ENCODE data around the gene PPP1R18.
"Not testable (repeated sequence)": the region's sequence is repeated elsewhere in the genome, so short reads cannot be mapped to it uniquely, and the experiment has no call there.

PPP1R18 gene

DNA sequence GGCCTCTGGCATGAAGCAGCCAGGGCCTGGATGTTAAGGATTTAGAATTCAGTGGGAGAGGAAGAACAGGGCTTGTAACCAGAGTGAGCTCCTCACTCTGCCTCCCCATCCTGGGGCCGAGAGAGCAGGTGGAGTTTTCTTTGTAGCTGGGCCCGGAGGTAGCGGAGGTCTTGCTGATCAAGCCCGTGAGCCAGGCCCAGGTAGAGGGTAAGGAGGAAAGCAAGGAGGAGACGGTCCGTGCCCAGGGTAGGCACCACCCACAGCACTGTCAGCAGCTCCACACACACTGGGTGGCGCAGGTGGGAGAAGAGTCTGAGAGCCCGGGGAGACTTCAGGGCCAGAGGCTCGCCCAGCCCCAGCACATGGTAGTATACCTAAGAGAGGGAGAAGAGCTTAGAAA is 2.1 kb upstream of the PPP1R18 start:
- no peak for DNase-seq

DNA sequence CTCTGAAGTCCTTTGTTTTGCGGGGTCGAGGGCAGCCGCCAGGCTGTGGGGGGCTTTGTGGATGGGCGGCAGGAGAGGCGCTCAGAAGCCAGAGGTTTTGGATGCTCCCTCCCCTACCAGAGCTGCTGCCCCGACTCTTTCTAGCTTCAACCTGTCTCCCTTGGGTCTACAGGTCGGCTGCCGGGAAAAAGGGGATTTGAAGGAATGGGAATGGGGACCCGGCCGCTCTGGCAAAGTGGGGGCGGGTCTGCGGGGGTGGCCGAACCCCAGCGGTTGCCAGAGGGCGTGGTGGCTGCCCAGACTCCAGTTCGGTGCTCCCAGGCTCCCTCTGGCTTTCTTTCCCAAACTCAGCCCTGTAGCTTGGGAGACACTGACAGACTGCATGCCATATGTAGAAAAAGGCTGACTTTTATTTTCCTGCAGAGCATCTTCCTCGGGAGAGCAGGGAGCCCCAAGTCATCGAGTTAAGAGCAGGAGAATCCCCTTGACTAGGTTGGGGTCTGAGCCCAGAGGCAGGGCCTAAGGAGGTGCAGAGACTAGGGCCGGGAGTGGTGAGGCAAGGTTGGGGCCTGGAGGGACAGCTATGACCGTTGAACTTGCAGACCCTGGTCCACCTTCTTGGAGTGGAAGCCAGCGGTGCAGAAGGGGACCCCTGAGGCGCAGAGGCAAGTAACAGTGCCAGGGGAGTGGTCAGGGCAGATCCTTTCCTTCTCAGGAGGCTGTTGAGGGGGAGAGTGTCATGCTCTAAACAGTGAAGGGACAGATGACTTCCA is 1.4 kb upstream of the PPP1R18 start:
- DNase-seq, result no peak

DNA sequence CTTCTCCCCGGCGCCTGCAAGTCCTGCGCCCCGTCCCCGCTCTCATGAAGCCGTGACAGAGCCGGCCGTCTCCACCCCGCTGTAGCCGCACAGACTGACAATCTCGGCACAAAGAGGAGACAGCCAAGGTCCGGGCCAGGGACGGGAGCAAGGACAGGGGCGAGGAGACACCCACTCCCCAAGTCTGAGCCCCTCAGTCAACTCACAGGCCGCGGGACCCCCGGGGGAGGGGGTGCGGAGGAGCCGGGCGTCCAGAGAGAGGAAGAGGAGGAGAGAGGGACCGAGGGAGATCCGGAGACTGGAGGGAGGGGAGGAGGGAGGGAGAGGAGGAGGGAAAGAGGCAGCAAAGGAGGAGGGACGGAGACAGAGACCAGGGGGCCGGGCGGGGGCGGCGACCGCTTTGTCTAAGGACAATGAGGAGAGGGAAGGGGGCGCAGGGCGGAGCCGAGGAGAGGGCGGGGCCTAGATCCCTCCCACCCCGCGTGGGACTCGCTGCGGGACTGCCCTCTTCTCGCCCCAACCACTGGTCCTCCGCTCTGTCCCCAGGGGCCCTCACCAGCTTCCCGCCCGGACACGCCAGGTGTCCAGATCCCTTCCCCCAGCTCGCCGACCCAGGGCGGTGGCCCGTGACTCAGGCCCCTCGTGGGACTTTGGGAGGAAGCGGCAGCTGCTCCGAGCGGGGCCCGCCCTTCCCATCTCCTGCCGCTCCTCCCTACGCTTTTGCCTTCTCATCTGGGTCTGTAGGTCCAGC is 638 bp upstream of the PPP1R18 start:
- DNase-seq, result peak; percentile 89

DNA sequence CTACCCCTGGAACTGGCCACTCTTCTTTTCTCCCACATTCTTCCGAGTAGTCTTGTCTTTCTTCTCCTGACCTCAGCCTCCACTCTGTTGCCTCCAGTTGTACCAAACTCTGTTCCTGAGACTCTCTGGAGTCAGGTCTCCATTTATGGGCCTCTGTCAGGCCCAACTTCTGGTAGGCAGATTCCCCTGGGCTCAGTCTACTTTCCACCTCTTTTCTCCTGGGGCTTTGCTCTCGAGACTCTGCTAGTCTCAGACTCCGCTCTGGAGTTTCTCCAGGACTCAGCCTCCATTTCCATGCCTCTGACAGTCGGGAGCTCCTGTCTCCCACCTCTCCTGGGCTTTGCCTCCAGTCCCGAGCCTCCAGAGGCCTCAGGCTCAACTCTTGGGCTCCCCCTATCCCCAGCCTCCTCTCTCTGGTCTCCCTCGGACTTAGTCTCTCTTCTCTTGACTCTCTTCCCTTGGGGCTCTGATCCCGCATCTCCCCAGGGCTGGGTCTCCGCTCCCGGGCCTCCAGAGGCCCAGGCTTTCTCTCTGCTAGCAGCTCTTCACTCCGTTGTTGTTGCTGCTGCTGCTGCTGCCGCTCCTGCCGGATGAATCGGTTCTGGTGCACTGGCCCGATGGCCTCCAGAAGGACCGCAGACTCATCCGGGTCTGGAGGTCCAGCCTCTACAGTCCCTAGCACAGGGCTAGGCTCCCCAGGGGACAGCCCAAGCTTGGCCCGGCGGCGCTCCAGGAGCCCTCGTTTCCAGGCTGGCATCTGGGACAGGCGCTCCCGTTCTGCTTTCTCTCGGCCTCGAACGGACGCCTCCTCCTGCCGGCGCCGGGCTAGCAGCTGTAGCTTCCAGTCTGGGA is 1.1 kb downstream of the PPP1R18 start:
- no peak for DNase-seq

DNA sequence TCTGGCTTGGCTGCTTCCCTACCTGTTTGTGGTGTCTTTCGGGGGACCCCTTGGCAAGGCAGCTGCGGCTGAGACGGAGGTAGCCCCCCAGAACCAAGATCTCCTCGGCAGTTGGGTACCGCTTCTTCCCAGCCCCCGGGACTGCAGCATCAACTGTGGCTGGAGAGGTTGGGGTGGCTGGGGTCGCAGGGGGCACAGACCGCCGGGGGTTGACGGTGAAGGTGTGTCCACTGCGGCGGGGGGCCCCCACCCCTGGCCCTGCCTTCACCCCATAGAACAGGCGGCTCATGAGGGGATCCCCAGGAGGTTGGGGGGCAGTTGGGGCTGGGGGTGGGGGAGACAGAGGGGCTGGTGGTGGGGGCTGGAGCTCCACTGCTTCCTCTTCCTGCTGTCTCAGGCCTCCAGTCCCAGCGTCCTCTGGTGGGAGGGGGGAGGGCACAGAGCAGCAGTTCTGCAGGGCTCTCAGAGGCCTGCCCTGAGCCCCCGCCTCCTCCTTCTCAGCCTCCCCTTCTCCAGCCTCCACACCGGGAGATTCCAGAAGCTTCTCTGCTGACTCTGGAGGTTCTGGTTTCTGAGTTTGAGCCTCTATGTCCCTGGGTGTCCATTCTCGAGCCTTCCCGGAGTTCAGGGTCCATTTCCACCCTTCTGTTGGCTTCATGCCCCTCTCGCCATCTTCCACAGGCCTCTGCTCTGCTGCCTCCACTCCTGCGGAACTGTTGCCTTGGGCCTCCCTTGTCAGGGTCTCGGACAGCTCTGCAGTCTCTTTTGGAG is 1.9 kb downstream of the PPP1R18 start:
- peak; percentile 79 for DNase-seq

DNA sequence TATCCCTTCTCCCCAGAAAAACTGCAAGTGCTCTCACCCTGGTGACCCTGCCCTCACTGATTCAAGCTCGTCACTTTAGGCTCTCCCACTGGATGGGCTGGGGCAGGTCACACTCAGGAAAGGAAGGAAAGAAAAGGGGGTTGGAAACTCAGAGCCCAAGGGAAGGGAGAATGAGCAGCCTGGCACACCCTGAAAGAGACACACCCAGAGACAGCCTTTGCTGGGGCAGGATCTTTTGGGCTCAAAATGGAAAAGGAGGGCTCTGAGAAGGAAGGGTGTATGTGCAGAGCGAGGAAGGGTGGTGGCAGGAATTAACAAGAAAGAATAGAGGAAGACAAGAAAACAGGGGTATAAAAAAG is 2.5 kb downstream of the PPP1R18 start:
- no peak for DNase-seq

DNA sequence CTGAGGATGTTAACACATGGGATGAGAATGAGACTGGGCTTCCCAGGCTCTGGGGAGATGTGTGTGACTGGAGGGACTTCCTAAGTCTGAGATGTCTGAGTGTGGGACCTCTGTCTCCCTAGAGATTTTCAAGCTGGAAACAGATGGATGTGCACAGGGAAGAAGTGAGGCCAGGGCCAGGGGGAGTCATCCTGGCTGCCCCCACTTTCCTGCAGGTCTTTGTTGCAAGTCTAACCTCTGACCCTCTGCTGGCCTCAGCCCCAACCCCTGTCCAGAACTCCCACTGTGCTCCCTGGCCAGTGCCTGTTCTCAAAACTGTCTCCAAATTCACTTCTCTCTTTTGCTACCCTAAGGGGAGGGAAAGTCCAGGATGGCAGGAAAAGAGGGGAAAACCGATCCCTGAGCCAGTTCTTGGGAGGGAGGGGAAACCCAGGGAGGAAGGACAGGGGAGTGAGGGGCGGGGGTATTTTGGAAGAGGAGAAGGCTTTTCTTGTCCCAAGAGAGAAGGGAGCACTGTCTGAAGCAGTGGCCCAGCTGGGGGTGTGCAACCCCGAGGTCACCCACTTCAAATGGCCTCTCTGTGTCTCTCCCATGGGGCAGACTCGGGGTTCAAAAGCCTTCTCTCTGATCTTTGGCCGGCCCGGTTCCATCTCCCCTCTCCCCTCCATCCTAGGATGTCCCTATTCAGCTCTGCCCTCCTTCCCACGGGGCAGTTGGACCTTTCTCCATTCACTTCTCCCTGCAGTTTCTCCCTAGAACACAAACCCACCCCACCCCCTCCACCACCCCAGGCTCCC is 3.1 kb downstream of the PPP1R18 start:
- no peak for DNase-seq

DNA sequence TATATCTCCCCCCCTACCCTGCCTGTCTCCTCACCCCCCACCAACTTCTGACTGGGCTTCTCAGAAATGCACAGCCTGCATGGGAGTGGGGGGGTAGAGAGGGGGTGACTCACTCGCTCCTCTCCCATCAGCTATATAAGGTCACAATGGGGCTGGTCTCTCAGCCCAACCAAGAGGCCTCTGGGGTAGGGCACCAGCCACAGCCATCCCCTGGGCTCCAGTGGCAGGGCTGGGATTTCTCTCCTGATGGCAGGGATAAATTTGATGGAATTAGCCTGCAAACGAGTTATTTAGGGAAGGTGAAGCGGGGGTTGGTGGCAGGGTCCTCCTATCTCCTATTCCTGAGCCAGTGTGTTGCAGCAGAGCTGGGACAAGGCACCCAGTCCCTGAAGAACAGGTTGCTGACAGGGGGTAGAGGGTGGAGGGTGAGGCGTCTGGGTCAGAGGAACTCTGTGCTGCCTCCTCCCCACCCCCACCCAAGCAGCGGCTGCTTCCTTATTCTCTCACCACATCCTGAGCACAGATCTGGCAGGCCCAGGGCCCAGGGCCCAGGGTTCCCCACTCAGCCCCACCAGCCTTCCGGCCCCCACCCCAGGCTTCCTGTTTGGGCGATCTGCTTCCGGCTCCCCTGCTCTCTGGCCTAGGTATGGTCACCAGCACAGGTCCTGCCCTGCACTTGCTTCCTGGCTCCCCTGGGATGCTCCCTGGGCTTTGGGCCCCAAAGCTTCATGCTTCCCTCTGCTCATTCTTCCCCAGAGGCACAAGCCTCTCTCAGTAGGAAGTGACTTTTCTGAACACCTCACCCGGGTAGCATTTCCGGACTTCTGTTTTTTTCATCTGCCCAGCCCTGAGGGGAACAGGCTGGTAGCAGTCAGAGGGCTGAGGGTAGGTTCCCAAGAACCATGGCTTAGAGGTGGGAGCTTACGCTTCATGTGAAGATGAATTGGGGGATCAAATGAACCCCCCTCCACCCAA is 4.0 kb downstream of the PPP1R18 start:
- peak; percentile 99 for DNase-seq

DNA sequence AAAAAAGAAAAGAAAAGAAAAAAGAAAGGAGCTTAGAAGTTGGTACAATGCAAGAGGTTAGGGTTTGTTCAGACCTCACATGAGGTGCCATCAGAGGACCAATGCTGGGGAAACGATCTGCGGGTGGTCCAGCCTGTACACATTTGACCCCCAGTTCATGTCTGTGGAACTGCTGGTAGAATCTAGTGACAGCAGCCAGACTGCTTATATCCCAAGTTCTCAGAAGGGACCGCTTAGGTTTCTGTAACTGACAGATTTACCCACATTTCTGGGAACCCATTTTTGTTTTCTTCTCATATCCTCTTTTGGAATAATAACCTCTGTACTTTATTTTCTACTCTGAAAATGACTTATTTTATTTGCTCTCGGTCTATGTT is 4.7 kb downstream of the PPP1R18 start:
- no peak for DNase-seq

DNA sequence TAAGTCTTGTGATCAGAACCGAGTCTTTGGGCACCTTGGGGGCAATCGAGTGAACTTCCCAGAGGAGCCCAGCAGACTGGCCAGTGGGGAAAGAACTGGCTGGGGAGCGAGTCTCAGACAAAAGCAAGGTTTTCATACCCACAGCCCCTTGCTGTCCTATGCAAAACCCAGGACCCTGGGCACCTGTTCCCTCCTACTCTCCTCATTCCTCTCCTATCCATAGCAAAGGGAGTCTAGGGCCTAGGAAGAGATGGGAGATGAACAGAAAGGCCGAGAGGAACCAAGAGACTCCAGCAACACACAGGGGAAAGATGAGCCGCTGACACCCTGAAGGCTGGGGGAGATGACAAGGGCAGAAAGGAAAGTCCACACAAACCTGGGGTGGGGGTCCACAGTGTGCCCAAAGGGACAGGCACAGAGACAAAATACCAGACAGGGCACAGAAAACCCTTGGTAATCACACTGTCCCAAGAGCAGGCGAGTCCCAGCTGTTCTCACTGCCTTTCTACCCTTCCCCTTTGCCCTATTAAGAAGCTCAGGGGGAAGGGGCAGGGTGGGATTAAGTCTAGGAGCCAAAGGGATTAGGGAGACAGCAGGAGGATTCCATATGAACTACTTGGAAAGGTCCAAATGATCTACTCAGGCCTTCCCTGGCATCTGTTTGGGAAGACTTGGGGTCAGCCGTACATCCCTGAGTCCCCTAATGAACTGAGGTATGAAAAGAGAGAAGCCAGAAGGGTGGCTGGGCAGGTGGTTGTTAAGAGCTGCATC is 6.5 kb downstream of the PPP1R18 start:
- DNase-seq, result no peak

DNA sequence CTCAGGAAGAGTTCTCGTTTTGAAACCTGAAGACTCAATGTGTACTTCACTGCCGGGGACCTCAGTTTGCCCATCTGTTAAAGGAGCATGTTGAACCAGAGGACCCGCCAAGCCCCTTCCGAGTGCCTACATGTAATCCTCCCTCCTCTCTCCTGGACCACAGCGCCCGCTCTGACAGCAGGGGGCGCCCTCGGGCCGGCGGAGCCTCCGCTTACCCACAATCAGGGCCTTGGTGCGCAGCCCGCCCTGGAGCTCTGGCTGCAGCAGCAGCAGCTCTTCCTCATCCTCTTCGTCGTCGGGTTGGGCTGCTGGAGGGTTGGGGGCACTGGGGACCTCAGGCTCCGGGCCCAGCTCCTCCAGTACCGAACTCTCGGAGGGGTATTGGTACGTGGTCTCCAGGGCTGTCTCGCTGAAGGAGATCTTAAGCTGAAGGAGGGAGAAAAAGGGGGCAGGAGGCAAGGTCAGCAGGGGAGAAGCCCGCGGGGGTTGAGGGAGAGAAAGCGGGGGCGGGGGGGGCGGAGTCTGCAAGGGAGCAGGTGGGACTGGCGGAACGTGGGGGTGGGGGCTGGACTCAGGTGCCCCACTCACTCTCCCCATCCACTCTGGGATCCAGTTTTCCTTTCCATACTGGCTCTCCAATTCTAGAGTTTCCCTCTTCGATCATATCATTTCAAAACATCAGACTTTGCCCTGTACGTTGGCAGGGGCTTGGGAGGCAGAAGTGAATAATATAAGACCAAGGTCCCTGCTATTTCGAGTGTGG is 7.3 kb downstream of the PPP1R18 start:
- DNase-seq, result peak; percentile 83

DNA sequence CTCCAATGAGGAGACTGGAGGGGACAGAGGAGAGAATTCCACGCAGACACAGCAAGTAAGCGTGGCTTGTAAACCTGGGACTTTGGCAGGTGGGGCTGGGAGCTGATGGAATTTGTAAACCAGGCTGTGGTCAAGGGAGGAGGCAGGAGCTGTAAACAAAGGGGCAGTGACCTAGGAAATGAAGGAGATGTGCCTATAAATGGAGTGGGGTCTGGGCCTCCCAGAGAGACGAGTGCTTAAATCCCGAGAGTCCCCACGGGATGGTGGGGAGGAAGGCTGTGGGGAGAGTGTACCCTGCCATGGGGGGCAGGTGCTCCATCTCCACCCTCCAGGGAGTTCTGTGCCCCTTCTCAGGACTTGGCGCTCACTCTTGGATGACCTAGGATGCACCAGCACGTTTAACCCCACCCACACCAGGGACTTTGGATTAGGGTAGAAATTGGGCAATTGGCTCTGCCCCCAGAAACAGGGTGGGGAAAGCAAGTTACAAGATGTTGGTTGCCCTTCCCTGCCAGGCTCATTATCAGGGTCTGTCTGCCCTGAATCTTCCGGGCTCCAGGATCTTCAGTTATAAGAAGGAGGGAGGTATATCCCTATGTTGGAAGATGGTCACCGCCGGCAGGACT is 9.7 kb downstream of the PPP1R18 start:
- no peak for DNase-seq

DNA sequence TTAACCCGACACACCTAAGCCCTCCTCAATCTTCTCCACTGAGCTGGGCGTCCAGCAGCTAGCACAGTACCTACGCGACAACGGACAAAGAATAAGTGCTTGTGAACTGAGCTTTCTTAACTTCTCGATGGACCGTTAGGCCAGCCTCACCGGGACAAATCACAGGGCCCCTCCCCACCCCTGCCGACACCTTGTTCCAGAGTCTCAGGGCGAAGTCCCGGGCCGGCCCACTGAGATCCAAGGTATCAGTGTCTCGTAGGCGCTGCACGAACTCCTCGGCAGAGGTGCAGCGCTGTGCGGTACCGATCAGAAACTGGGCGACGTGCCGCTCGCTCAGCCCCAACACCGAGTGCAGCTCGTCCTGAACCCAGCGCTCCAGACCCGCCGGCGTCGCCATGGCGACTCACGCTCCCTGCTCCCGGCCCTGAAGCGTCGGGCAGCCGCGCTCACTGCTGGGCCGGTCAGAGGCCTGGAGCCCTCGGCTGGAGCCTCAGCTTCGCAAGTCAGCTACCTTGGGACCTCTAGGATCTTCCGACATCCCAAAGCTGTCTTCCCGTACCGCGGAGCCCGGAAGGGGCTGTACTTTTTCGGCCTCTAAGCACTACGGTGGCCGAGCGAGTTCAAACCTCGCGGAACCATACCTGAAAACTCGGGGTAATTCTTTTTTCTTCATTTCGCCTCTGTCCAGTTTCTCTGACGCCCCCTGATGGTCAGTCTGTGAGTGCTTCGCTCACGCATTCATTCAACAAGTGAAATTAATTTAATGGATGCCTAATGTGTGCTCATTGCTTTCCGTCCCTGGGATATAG is 13.8 kb downstream of the PPP1R18 start, which contains the start of gene DHX16:
Gene DHX16, minus strand, starts transcription at position 562 of the 809 bp plus-strand sequence. Its CDS starts 165 bp downstream, at position 397.
- DNase-seq, result peak; percentile 88

DNA sequence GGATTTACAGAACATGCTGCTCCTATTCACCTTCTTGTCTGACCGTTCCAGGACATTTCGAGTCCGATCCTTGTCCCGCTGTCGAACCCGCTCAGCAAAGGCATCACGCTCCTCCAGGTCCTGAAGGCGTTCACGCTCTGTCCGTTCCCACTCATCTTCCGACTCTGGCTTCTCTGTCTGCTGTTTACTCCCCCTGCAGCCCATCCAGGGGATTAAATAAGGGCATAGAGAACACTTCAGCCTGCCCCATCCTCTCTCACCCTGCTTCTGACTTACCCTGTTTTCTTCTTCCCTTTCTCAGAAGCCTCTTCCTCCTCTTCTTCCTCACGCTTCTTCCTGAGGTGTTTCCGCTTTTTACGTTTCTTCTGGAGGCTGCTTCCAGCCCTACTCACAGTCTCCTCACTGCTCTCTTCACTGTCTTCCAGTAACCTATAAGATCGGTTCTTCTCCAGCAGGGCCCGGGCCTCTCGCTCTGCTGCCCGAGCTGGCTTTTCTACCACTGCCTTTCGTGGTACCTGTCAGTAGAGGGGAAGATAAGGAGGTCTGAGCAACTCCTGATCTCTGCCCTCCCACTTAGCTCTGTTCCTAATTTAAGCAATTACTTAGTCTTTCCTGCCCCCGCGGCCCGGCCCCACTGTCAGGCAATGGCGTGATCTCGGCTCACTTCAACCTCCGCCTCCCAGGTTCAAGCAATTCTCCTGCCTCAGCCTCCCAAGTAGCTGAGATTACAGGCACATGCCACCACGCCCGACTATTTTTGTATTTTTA is 15.5 kb downstream of the PPP1R18 start:
- DNase-seq, result no peak

DNA sequence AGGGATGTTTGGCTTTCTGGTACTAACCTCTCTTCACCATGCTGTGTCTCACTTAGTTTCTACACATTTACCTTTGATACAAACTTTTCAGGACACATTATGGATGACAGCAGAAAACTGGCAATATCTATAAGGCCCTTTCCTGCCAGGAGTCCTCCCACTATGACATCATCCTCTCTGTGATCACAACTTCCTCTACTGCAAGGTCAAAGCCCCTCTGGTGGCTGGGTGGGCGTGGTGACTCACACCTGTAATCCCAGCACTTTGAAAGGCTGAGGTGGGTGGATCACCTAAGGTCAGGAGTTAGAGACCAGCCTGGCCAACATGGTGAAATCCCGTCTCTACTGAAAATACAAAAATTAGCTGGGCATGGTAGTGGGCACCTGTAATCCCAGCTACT is 20.1 kb downstream of the PPP1R18 start:
- not testable (repeated sequence) for DNase-seq

DNA sequence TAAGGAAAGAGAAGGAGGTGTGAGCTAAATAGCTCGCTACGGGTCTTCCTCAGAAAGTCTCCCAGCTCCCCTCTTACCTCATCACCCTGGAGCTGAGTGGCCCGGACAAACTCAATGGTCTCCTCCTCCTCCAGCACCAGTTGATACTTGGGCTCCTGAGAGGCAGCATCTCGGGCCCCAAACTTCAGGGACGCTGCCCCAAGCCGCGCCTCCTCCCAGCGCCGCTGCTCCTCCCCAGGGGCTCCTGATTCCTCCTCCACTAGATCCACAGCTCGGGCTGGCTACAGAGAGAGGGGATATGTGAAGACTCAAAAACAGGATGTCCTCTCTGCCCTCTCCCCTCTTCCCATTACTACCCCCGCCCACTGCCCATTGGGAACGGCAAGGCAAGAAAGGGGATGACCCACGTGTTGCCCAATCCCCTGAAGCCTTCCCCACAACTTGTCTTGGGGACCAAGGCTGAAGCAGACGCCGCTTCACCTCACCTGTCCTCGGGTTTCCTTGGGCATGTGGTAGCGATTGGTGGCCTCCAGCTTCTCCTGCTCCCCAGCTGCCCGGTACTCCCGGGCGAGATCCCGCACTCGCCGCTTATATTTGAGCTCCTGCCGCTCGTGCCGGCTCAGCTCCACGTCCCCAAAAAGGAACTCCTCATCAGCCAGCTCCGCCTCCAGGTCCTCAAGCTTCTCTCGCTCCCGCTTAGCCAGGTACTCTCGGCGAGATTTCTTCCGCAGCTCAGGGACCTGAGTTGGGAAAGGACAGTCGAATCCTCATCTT is 21.3 kb downstream of the PPP1R18 start:
- DNase-seq, result no peak
